Mesendoderm (in vitro differentiated cells): ENCODE measurements around the gene DTHD1.

Experiments
- DNase-seq: peaks from one replicate; pipeline ENCODE4 v3.0.0; 2013
- H2AK5ac ChIP-seq: 2 replicates; pipeline ENCODE4 v1.6.1; 2013; ENCODE audit warnings: low read length, inconsistent platforms
- H2BK120ac ChIP-seq: 2 replicates; pipeline ENCODE4 v1.6.1; 2013; ENCODE audit warnings: low read depth, mild to moderate bottlenecking, low read length, moderate library complexity, mixed read lengths
- H2BK15ac ChIP-seq: replicated peaks from 2 replicates; pipeline ENCODE4 v1.6.1; 2013; ENCODE audit warnings: low read depth, mild to moderate bottlenecking, moderate library complexity
- H2BK5ac ChIP-seq: 2 replicates; pipeline ENCODE4 v1.6.1; 2013; ENCODE audit warnings: low read length, inconsistent platforms
- H3K18ac ChIP-seq: 2 replicates; pipeline ENCODE4 v1.6.1; 2013; ENCODE audit warnings: mild to moderate bottlenecking, low read length, mixed read lengths
- H3K23ac ChIP-seq: one replicate; pipeline ENCODE4 v1.6.1; 2013; ENCODE audit warnings: low read length
- H3K27ac ChIP-seq: 2 replicates; pipeline ENCODE4 v1.5.1; 2013; ENCODE audit warnings: low read depth, mild to moderate bottlenecking, inconsistent platforms, low read length, moderate library complexity
- H3K27me3 ChIP-seq: 2 replicates; pipeline ENCODE4 v1.6.1; 2013; ENCODE audit warnings: low read length, control low read depth, mild to moderate bottlenecking, inconsistent platforms; ENCODE audit not compliant: insufficient read depth, poor library complexity
- H3K36me3 ChIP-seq: 2 replicates; pipeline ENCODE4 v1.6.1; 2013; ENCODE audit warnings: low read length, inconsistent platforms; ENCODE audit not compliant: control insufficient read depth, insufficient read depth
- H3K4ac ChIP-seq: one replicate; pipeline ENCODE4 v1.6.1; 2013; ENCODE audit warnings: low read depth, mild to moderate bottlenecking, low read length, moderate library complexity
- H3K4me1 ChIP-seq: 2 replicates; pipeline ENCODE4 v1.6.1; 2013; ENCODE audit warnings: low read depth, low read length, inconsistent platforms; ENCODE audit not compliant: control insufficient read depth
- H3K4me2 ChIP-seq: 2 replicates; pipeline ENCODE4 v1.6.1; 2013; ENCODE audit warnings: low read length
- H3K4me3 ChIP-seq: 2 replicates; pipeline ENCODE4 v1.5.1; 2013; ENCODE audit warnings: mild to moderate bottlenecking, low read length
- H3K56ac ChIP-seq: one replicate; pipeline ENCODE4 v1.6.1; 2013; ENCODE audit warnings: low read length
- H3K79me1 ChIP-seq: 2 replicates; pipeline ENCODE4 v1.6.1; 2013; ENCODE audit warnings: low read length, inconsistent platforms
- H3K79me2 ChIP-seq: 2 replicates; pipeline ENCODE4 v1.6.1; 2013; ENCODE audit warnings: mild to moderate bottlenecking, low read length; ENCODE audit not compliant: control insufficient read depth, insufficient read depth
- H3K9ac ChIP-seq: 2 replicates; pipeline ENCODE4 v1.6.1; 2013; ENCODE audit warnings: low read length, inconsistent platforms
- H4K5ac ChIP-seq: one replicate; pipeline ENCODE4 v1.6.1; 2013; ENCODE audit warnings: low read length
- H4K8ac ChIP-seq: one replicate; pipeline ENCODE4 v1.6.1; 2013; ENCODE audit warnings: low read depth, mild to moderate bottlenecking, control low read depth, low read length, moderate library complexity
- WGBS: extraction: QIAGEN DNeasy Blood & Tissue Kit; methylation state at CpG from one replicate; pipeline ENCODE4 v1.1.7; 2013; ENCODE audit warnings: low lambda C conversion rate, missing lambda C conversion rate; ENCODE audit not compliant: insufficient coverage; ENCODE audit errors: extremely low coverage; 5-methylcytosine and 5-hydroxymethylcytosine counted together

DTHD1 gene

GRCh38 chr4:36313301-36313700 is 31.9 kb downstream of the DTHD1 start:
- Histone ChIP-seq H3K27me3 (no peaks in the 10 kb centered on the region), H3K4me2 (no peak overlapping the region), H4K8ac (no peak overlapping the region), H3K27ac (no peak overlapping the region), H2BK5ac (no peak overlapping the region), H2BK15ac (no peak overlapping the region), H3K79me1 (no peaks in the 10 kb centered on the region), H3K9ac (no peak overlapping the region), H2AK5ac (no peak overlapping the region), H3K79me2 (no peaks in the 10 kb centered on the region), H3K4me3 (no peak overlapping the region), H3K56ac (no peak overlapping the region), H3K23ac (no peak overlapping the region), H3K36me3 (no peaks in the 10 kb centered on the region), H3K4me1 (no peaks in the 10 kb centered on the region), H4K5ac (no peak overlapping the region), H3K18ac (no peak overlapping the region), H3K4ac (no peak overlapping the region), H2BK120ac (no peak overlapping the region)
- no peak for DNase-seq

DNA sequence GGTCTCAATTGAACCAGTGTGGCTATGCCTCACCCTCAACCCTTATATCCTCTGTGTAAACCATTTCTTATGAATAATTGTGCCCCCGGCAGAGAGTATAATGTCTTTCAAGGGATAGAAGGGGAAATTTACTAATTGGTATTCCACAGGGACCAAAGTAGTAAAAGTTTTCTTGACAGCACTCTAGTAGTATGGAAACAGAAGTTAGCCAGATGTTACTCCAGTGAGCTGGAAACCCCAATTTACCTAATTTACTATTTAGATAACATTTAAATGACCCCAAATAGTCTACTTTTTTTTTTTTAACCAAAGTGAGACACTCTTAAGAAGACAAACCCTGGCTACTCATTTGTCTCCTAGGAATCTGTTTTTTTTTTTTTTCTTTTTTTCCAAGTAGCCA is 32.3 kb downstream of the DTHD1 start:
- Histone ChIP-seq H3K9ac (no peak overlapping the region), H2BK5ac (no peak overlapping the region), H4K8ac (no peak overlapping the region), H3K4me1 (no peaks in the 10 kb centered on the region), H3K27me3 (no peaks in the 10 kb centered on the region), H3K79me1 (no peaks in the 10 kb centered on the region), H4K5ac (no peak overlapping the region), H3K4me2 (no peak overlapping the region), H3K56ac (no peak overlapping the region), H3K23ac (no peak overlapping the region), H3K27ac (no peak overlapping the region), H3K79me2 (no peaks in the 10 kb centered on the region), H3K36me3 (no peaks in the 10 kb centered on the region), H3K4ac (no peak overlapping the region), H2BK15ac (no peak overlapping the region), H3K4me3 (no peak overlapping the region), H2BK120ac (no peak overlapping the region), H3K18ac (no peak overlapping the region), H2AK5ac (no peak overlapping the region)
- no peak for DNase-seq
- WGBS = no CpG with 5 or more reads among the region's 1 CpG

- H3K4me3 ChIP-seq = no peak overlapping the region
- H3K56ac ChIP-seq = no peak overlapping the region
- H3K27me3 ChIP-seq = no peaks in the 10 kb centered on the region
- no peaks in the 10 kb centered on the region for H3K79me1 ChIP-seq
- H2BK15ac ChIP-seq = no peak overlapping the region
- no peak overlapping the region for H2BK120ac ChIP-seq
- no peak for DNase-seq
- no peak overlapping the region for H2AK5ac ChIP-seq
- no peak overlapping the region for H4K8ac ChIP-seq
- no peak overlapping the region for H3K4me2 ChIP-seq
- no peak overlapping the region for H3K18ac ChIP-seq
- no peaks in the 10 kb centered on the region for H3K36me3 ChIP-seq
- no peak overlapping the region for H3K23ac ChIP-seq
- no peaks in the 10 kb centered on the region for H3K4me1 ChIP-seq
- H3K79me2 ChIP-seq = no peaks in the 10 kb centered on the region
- no peak overlapping the region for H3K4ac ChIP-seq
- no peak overlapping the region for H2BK5ac ChIP-seq
- no peak overlapping the region for H4K5ac ChIP-seq
- no peak overlapping the region for H3K9ac ChIP-seq
- H3K27ac ChIP-seq = no peak overlapping the region
These were observed 35.2 kb downstream of the DTHD1 start for GRCh38 chr4:36316607-36317006.

DNA sequence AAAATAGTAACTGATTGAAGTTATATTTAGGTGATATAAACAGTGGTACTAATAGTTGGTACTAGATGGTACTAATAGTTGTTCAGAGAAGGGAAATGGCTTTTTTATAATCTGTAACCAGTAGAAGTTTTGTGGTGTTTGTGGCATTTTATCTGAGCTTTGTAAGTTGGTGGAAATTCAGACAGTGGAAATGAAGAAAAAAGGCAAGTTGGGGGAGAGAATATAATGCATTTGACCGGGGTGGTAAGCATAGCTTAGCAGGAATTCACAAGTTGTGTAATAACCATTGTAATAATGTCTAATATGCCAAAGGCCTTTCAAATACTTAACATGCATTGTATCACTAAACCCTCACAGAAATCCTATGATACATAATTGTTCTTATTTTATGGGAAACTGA is 36.3 kb downstream of the DTHD1 start:
- no peak overlapping the region for H3K23ac ChIP-seq
- H4K8ac ChIP-seq = no peak overlapping the region
- H3K27ac ChIP-seq = no peak overlapping the region
- no peaks in the 10 kb centered on the region for H3K36me3 ChIP-seq
- H3K79me2 ChIP-seq = no peaks in the 10 kb centered on the region
- H2BK120ac ChIP-seq = no peak overlapping the region
- H2BK5ac ChIP-seq = no peak overlapping the region
- H4K5ac ChIP-seq = no peak overlapping the region
- no peak overlapping the region for H3K4ac ChIP-seq
- WGBS = no CpG with 5 or more reads among the region's 1 CpG
- no peak overlapping the region for H3K56ac ChIP-seq
- H3K27me3 ChIP-seq = no peaks in the 10 kb centered on the region
- H3K9ac ChIP-seq = no peak overlapping the region
- no peaks in the 10 kb centered on the region for H3K79me1 ChIP-seq
- DNase-seq = no peak
- no peaks in the 10 kb centered on the region for H3K4me1 ChIP-seq
- no peak overlapping the region for H3K4me2 ChIP-seq
- H2AK5ac ChIP-seq = no peak overlapping the region
- no peak overlapping the region for H2BK15ac ChIP-seq
- no peak overlapping the region for H3K4me3 ChIP-seq
- H3K18ac ChIP-seq = no peak overlapping the region

GRCh38 chr4:36320117-36320896 is 38.9 kb downstream of the DTHD1 start:
- Histone ChIP-seq H3K4me3 (no peak overlapping the region), H2BK120ac (no peak overlapping the region), H3K4me2 (no peak overlapping the region), H3K27me3 (no peaks in the 10 kb centered on the region), H3K27ac (no peak overlapping the region), H3K4ac (no peak overlapping the region), H3K4me1 (no peaks in the 10 kb centered on the region), H3K23ac (no peak overlapping the region), H2AK5ac (no peak overlapping the region), H3K36me3 (no peaks in the 10 kb centered on the region), H4K5ac (no peak overlapping the region), H3K56ac (no peak overlapping the region), H2BK15ac (no peak overlapping the region), H3K79me2 (no peaks in the 10 kb centered on the region), H3K18ac (no peak overlapping the region), H2BK5ac (no peak overlapping the region), H3K79me1 (no peaks in the 10 kb centered on the region), H4K8ac (no peak overlapping the region), H3K9ac (no peak overlapping the region)
- DNase-seq = no peak
- no CpG with 5 or more reads among the region's 6 CpGs for WGBS

GRCh38 chr4:36321176-36321575 is 39.8 kb downstream of the DTHD1 start:
- H2BK5ac ChIP-seq = no peak overlapping the region
- H3K4me3 ChIP-seq = no peak overlapping the region
- H3K27ac ChIP-seq = no peak overlapping the region
- no peaks in the 10 kb centered on the region for H3K27me3 ChIP-seq
- WGBS = no CpG with 5 or more reads among the region's 4 CpGs
- H2BK120ac ChIP-seq = no peak overlapping the region
- H3K79me1 ChIP-seq = no peaks in the 10 kb centered on the region
- no peak overlapping the region for H2AK5ac ChIP-seq
- no peak overlapping the region for H4K5ac ChIP-seq
- no peak overlapping the region for H3K4me2 ChIP-seq
- no peaks in the 10 kb centered on the region for H3K36me3 ChIP-seq
- no peak overlapping the region for H3K9ac ChIP-seq
- no peak overlapping the region for H3K56ac ChIP-seq
- DNase-seq = no peak
- H3K4ac ChIP-seq = no peak overlapping the region
- H2BK15ac ChIP-seq = no peak overlapping the region
- H3K79me2 ChIP-seq = no peaks in the 10 kb centered on the region
- H3K4me1 ChIP-seq = no peaks in the 10 kb centered on the region
- no peak overlapping the region for H4K8ac ChIP-seq
- no peak overlapping the region for H3K18ac ChIP-seq
- no peak overlapping the region for H3K23ac ChIP-seq
